Measurements from ENCODE around the gene PRKCB.

Gene PRKCB

GRCh38 chr16:23837553-23838308 lies 1.9 kb downstream of the PRKCB start:
- Histone ChIP-seq H3K27ac (ENCODE audit: low read depth, low read length) (no peak overlapping the region), H3K27me3 (ENCODE audit: low read length) (no peaks in the 10 kb centered on the region), H3F3A (ENCODE audit: insufficient read depth) (no peaks in the 10 kb centered on the region), H3K9me2 (replicated peaks; ENCODE audit: insufficient read depth, low read length) (no peaks in the 10 kb centered on the region), H3K79me2 (ENCODE audit: insufficient read depth, low read length) (no peaks in the 10 kb centered on the region), H3K9me3 (ENCODE audit: insufficient read depth, low read length) (no peaks in the 10 kb centered on the region), H4K20me1 (ENCODE audit: low read depth, low read length) (no peaks in the 10 kb centered on the region), H3K36me3 (ENCODE audit: low read length) (no peaks in the 10 kb centered on the region), H3K4me2 (ENCODE audit: low read depth, low read length, poor library complexity, severe bottlenecking) (peak overlapping the region; percentile 52), H3K4me3 (ENCODE audit: insufficient read depth, low read length, poor library complexity, severe bottlenecking) (no peak overlapping the region), H3K9ac (ENCODE audit: low read length) (no peak overlapping the region), H2AFZ (ENCODE audit: low read depth, low read length, severe bottlenecking) (no peak overlapping the region)
- no peak for TF ChIP-seq EZH2phosphoT487 (conservative IDR thresholded peaks at IDR 0.05; ENCODE audit: low read length)
- TF ChIP-seq CTCF (IDR thresholded peaks at IDR 0.05; ENCODE audit: insufficient read depth, low read length, poor library complexity, severe bottlenecking), result no peak

GRCh38 chr16:23838485-23839142 lies 2.8 kb downstream of the PRKCB start:
- Histone ChIP-seq H3K9me3 (ENCODE audit: insufficient read depth, low read length) (no peaks in the 10 kb centered on the region), H4K20me1 (ENCODE audit: low read depth, low read length) (no peaks in the 10 kb centered on the region), H3K27me3 (ENCODE audit: low read length) (no peaks in the 10 kb centered on the region), H3F3A (ENCODE audit: insufficient read depth) (peaks cover 4% of the 10 kb centered on the region), H3K9ac (ENCODE audit: low read length) (no peak overlapping the region), H3K27ac (ENCODE audit: low read depth, low read length) (no peak overlapping the region), H3K36me3 (ENCODE audit: low read length) (no peaks in the 10 kb centered on the region), H3K4me3 (ENCODE audit: insufficient read depth, low read length, poor library complexity, severe bottlenecking) (no peak overlapping the region), H2AFZ (ENCODE audit: low read depth, low read length, severe bottlenecking) (no peak overlapping the region), H3K4me2 (ENCODE audit: low read depth, low read length, poor library complexity, severe bottlenecking) (no peak overlapping the region), H3K9me2 (replicated peaks; ENCODE audit: insufficient read depth, low read length) (no peaks in the 10 kb centered on the region), H3K79me2 (ENCODE audit: insufficient read depth, low read length) (no peaks in the 10 kb centered on the region)
- no peak for TF ChIP-seq EZH2phosphoT487 (conservative IDR thresholded peaks at IDR 0.05; ENCODE audit: low read length)
- no peak for TF ChIP-seq CTCF (IDR thresholded peaks at IDR 0.05; ENCODE audit: insufficient read depth, low read length, poor library complexity, severe bottlenecking)

GRCh38 chr16:23840310-23840709 lies 4.5 kb downstream of the PRKCB start:
- Histone ChIP-seq H3K79me2 (ENCODE audit: insufficient read depth, low read length) (no peaks in the 10 kb centered on the region), H3K9ac (ENCODE audit: low read length) (no peak overlapping the region), H3K27me3 (ENCODE audit: low read length) (no peaks in the 10 kb centered on the region), H4K20me1 (ENCODE audit: low read depth, low read length) (no peaks in the 10 kb centered on the region), H3K9me2 (replicated peaks; ENCODE audit: insufficient read depth, low read length) (no peaks in the 10 kb centered on the region), H3K36me3 (ENCODE audit: low read length) (no peaks in the 10 kb centered on the region), H3F3A (ENCODE audit: insufficient read depth) (peaks cover 4% of the 10 kb centered on the region), H3K9me3 (ENCODE audit: insufficient read depth, low read length) (no peaks in the 10 kb centered on the region), H3K4me3 (ENCODE audit: insufficient read depth, low read length, poor library complexity, severe bottlenecking) (no peak overlapping the region), H2AFZ (ENCODE audit: low read depth, low read length, severe bottlenecking) (no peak overlapping the region), H3K27ac (ENCODE audit: low read depth, low read length) (no peak overlapping the region), H3K4me2 (ENCODE audit: low read depth, low read length, poor library complexity, severe bottlenecking) (no peak overlapping the region)
- no peak for TF ChIP-seq EZH2phosphoT487 (conservative IDR thresholded peaks at IDR 0.05; ENCODE audit: low read length)
- no peak for TF ChIP-seq CTCF (IDR thresholded peaks at IDR 0.05; ENCODE audit: insufficient read depth, low read length, poor library complexity, severe bottlenecking)

Measured in SU-DHL-6 (cell line).